Sigmoid colon (tissue), 7 donors: ENCODE results near the gene MAP3K12. TPM values are rescaled to one million over a fixed set of nuclear protein-coding genes. Genes with fewer than 3 reads are reported as not detected.

ENCODE experiments used
- DNase-seq: peaks from one replicate; pipeline ENCODE4 v3.0.0-alpha.2; 2019
- H3K27ac ChIP-seq, 4 donors: fragments of 200-600 bp; sonication (generic); one replicate each; pipeline ENCODE4 v1.5.1; 2016 to 2019; ENCODE audit warnings: mild to moderate bottlenecking in 1 of 4
- H3K27me3 ChIP-seq, 3 donors: fragments of 200-600 bp; sonication (generic); one replicate each; pipeline ENCODE4 v1.5.1; 2019; ENCODE audit warnings: mild to moderate bottlenecking in 1 of 3
- H3K36me3 ChIP-seq, 4 donors: fragments of 200-600 bp; sonication (generic); one replicate each; pipeline ENCODE4 v1.5.1; 2016 to 2019
- H3K4me1 ChIP-seq, 4 donors: fragments of 200-600 bp; sonication (generic); one replicate each; pipeline ENCODE4 v1.5.1; 2017 to 2019
- H3K4me3 ChIP-seq, 4 donors: fragments of 200-600 bp; sonication (generic); one replicate each; pipeline ENCODE4 v1.5.1; 2017 to 2019; ENCODE audit warnings: mild to moderate bottlenecking in 2 of 4, moderate library complexity in 1 of 4
- H3K9me3 ChIP-seq, 4 donors: fragments of 200-600 bp in 3 of 4; sonication (generic) in 3 of 4; one replicate each; pipeline versions ENCODE4 v1.5.1 to v1.6.1; 2013 to 2019
- CTCF ChIP-seq, 4 experiments: fragments of 450-650 bp in 3 of 4; fragments of 200-600 bp in 1 of 4; IDR thresholded peaks; one replicate each; pipeline ENCODE4 v1.5.1; 2016 to 2019; ENCODE audit warnings: antibody characterized with exemption in 4 of 4, mild to moderate bottlenecking in 3 of 4, moderate library complexity in 2 of 4
- EP300 ChIP-seq, 4 donors: sonication (generic); formaldehyde crosslinking; IDR thresholded peaks; one replicate each; pipeline ENCODE4 v1.6.1; 2017; ENCODE audit warnings: antibody characterized with exemption in 4 of 4
- POLR2A ChIP-seq, 2 donors: fragments of 450-650 bp; IDR thresholded peaks; one replicate each; pipeline ENCODE4 v1.6.1; 2016; ENCODE audit warnings: antibody characterized with exemption in 2 of 2, mild to moderate bottlenecking in 2 of 2, moderate library complexity in 2 of 2
- POLR2AphosphoS5 ChIP-seq, 4 donors: sonication (generic); formaldehyde crosslinking; IDR thresholded peaks; one replicate each; pipeline ENCODE4 v1.6.1; 2017; ENCODE audit warnings: antibody characterized with exemption in 4 of 4
- WGBS, 2 donors: extraction: QIAGEN DNeasy Blood & Tissue Kit; methylation state at CpG; one replicate each; pipeline ENCODE4 v1.1.7; 2013; 5-methylcytosine and 5-hydroxymethylcytosine counted together
- intact Hi-C: fragments of 100-400 bp; cut with DNase I; formaldehyde crosslinking; loops from one replicate; pipeline ENCODE4 v1.15.1; 2023
- polyA plus RNA-seq, 3 donors: library from polyadenylated mRNA; stranded (reverse); fragments of 200-250 nt; gene quantifications; one replicate each; pipeline ENCODE4 v1.2.3, GENCODE V29; 2013
- total RNA-seq, 4 donors: library from RNA; depleted of rRNA; stranded (reverse); fragments of >200 nt; gene quantifications; one replicate each; pipeline ENCODE4 v1.1.0, GENCODE V29; 2016
- donor health status: healthy with polysubstance abuse.
- donor health status: Bipolar disorder and iron deficiency.
- donor health status: healthy.

The MAP3K12 gene
- total and polyA plus RNA-seq, 7 donors: 1.6 to 27.4 (median 18.5) TPM

- TF ChIP-seq POLR2A (IDR thresholded peaks at IDR 0.05) (no peak), CTCF (IDR thresholded peaks at IDR 0.05) (no peak), POLR2AphosphoS5 (IDR thresholded peaks at IDR 0.05) (no peak), EP300 (IDR thresholded peaks at IDR 0.05) (no peak)
- Histone ChIP-seq H3K4me1 (peaks cover 0 to 46% (median 39%) of the 10 kb centered on the region in 4 donors), H3K9me3 (no peaks in the 10 kb centered on the region), H3K27ac (peak overlapping the region in 3 of 4 donors; percentile 93 to 99 (median 97)), H3K27me3 (no peaks in the 10 kb centered on the region), H3K4me3 (no peak overlapping the region), H3K36me3 (no peaks in the 10 kb centered on the region)
- intact Hi-C loops: no loop called here
- DNase-seq: no peak
- 84 to 87% methylated on average over 2 of the region's 2 CpGs for WGBS, 2 donors
These were observed 1.0 kb downstream of the MAP3K12 start for GRCh38 chr12:53498235-53498630.

GRCh38 chr12:53497461-53497860 lies 1.8 kb downstream of the MAP3K12 start:
- Histone ChIP-seq H3K27ac (peak overlapping the region in 3 of 4 donors; percentile 46 to 60 (median 50)), H3K9me3 (no peaks in the 10 kb centered on the region), H3K36me3 (no peaks in the 10 kb centered on the region), H3K4me3 (no peak overlapping the region), H3K4me1 (peaks cover 0 to 45% (median 43%) of the 10 kb centered on the region in 4 donors), H3K27me3 (no peaks in the 10 kb centered on the region)
- TF ChIP-seq POLR2A (IDR thresholded peaks at IDR 0.05) (no peak), EP300 (IDR thresholded peaks at IDR 0.05) (no peak), CTCF (IDR thresholded peaks at IDR 0.05) (no peak), POLR2AphosphoS5 (IDR thresholded peaks at IDR 0.05) (no peak)
- intact Hi-C loops: no loop called here
- 93% methylated on average over 3 of the region's 3 CpGs for WGBS, 2 donors
- no peak for DNase-seq

GRCh38 chr12:53496752-53497032 lies 2.6 kb downstream of the MAP3K12 start:
- Histone ChIP-seq H3K36me3 (no peaks in the 10 kb centered on the region), H3K27me3 (no peaks in the 10 kb centered on the region), H3K9me3 (no peaks in the 10 kb centered on the region), H3K4me3 (no peak overlapping the region), H3K27ac (peak overlapping the region; percentile 14 to 60 (median 48)), H3K4me1 (peaks cover 0 to 44% (median 41%) of the 10 kb centered on the region in 4 donors)
- 77 to 85% methylated on average over 1 of the region's 1 CpG for WGBS, 2 donors
- no peak for TF ChIP-seq EP300 (IDR thresholded peaks at IDR 0.05)
- TF ChIP-seq POLR2AphosphoS5 (IDR thresholded peaks at IDR 0.05): no peak
- TF ChIP-seq POLR2A (IDR thresholded peaks at IDR 0.05): no peak
- no peak for TF ChIP-seq CTCF (IDR thresholded peaks at IDR 0.05)
- intact Hi-C loops: no loop called here
- no peak for DNase-seq

GRCh38 chr12:53495903-53496751 lies 3.1 kb downstream of the MAP3K12 start:
- 30 to 41% methylated on average over 5 of the region's 5 CpGs for WGBS, 2 donors
- H3K27me3 ChIP-seq: no peaks in the 10 kb centered on the region
- no peaks in the 10 kb centered on the region for H3K9me3 ChIP-seq
- H3K27ac ChIP-seq: peak overlapping the region; percentile 14 to 60 (median 48)
- peak; percentile 89 for DNase-seq
- H3K4me1 ChIP-seq: peaks cover 0 to 46% (median 38%) of the 10 kb centered on the region in 4 donors
- H3K4me3 ChIP-seq: no peak overlapping the region
- no peaks in the 10 kb centered on the region for H3K36me3 ChIP-seq
- TF ChIP-seq POLR2AphosphoS5 (IDR thresholded peaks at IDR 0.05): peak in 1 of 4 donors; percentile 21
- TF ChIP-seq POLR2A (IDR thresholded peaks at IDR 0.05): no peak
- intact Hi-C loops: no loop called here

GRCh38 chr12:53493610-53494391 lies 5.5 kb downstream of the MAP3K12 start:
- Histone ChIP-seq H3K36me3 (no peaks in the 10 kb centered on the region), H3K4me3 (peak overlapping the region; percentile 45 to 74 (median 64)), H3K27ac (peak overlapping the region; percentile 81 to 91 (median 84)), H3K27me3 (no peaks in the 10 kb centered on the region), H3K4me1 (peaks cover 0 to 33% (median 29%) of the 10 kb centered on the region in 4 donors), H3K9me3 (no peaks in the 10 kb centered on the region)
- 37 to 41% methylated on average over 11 of the region's 11 CpGs for WGBS, 2 donors
- no peak for TF ChIP-seq POLR2A (IDR thresholded peaks at IDR 0.05)
- no peak for TF ChIP-seq CTCF (IDR thresholded peaks at IDR 0.05)
- no peak for TF ChIP-seq POLR2AphosphoS5 (IDR thresholded peaks at IDR 0.05)
- no peak for TF ChIP-seq EP300 (IDR thresholded peaks at IDR 0.05)
- intact Hi-C loops: loop anchor here (5.0 kb wide), 1 partner anchor 42 kb away; the partner anchor contains the start of gene PCBP2
- DNase-seq: peak; percentile 64
